Caco-2 (cell line): Measurements from ENCODE around the gene TMEM101. TPM values are rescaled to one million over a fixed set of nuclear protein-coding genes. Genes with fewer than 3 reads are reported as not detected.

Source experiments
- BruUV-seq: library from RNA; stranded (reverse); fragments of 400-500 nt; replicated peaks from 2 replicates; lab custom pipeline; 2021; lab: Mats Ljungman, UMichigan
- CTCF ChIA-PET: fragments of 300-600 bp; sonication (Branson Sonifier 250); formaldehyde crosslinking; loops from one replicate; lab custom pipeline; 2022; ENCODE audit warnings: antibody characterized with exemption; lab: Charles Lee
- POLR2A ChIA-PET: fragments of 300-600 bp; sonication (Branson Sonifier 250); formaldehyde crosslinking; loops from one replicate; lab custom pipeline; 2022; ENCODE audit warnings: antibody characterized with exemption; lab: Charles Lee
- DNase-seq, 2 experiments: peaks; one replicate each; pipeline versions ENCODE4 v3.0.0 to v3.0.0-alpha.2; 2020 to 2022
- H3K27me3 ChIP-seq: replicated peaks from 2 replicates; pipeline ENCODE4 v1.6.0; 2011; ENCODE audit warnings: low read length; ENCODE audit not compliant: control insufficient read depth, insufficient read depth
- H3K36me3 ChIP-seq: 2 replicates; pipeline ENCODE4 v1.5.1; 2011; ENCODE audit warnings: low read length; ENCODE audit not compliant: control insufficient read depth, insufficient read depth
- H3K4me1 ChIP-seq: fragments of 250-450 bp; sonication (Bioruptor Pico); 2 replicates; pipeline ENCODE4 v1.5.1; 2020; ENCODE audit warnings: mild to moderate bottlenecking
- H3K4me3 ChIP-seq: 2 replicates; pipeline ENCODE4 v1.5.1; 2011; ENCODE audit warnings: low read depth, mild to moderate bottlenecking, control low read depth, low read length
- H3K9me3 ChIP-seq: fragments of 250-450 bp; sonication (Bioruptor Pico); 2 replicates; pipeline ENCODE4 v1.5.1; 2020; ENCODE audit warnings: mild to moderate bottlenecking, moderate library complexity
- H3K27ac Mint-ChIP-seq: one replicate; pipeline ENCODE4 v1.8.0; 2022; ENCODE audit warnings: mixed read lengths; ENCODE audit not compliant: unreplicated experiment
- H3K27me3 Mint-ChIP-seq: one replicate; pipeline ENCODE4 v1.8.0; 2022; ENCODE audit warnings: mixed read lengths; ENCODE audit not compliant: insufficient read depth, unreplicated experiment
- H3K36me3 Mint-ChIP-seq: one replicate; pipeline ENCODE4 v1.8.0; 2022; ENCODE audit warnings: mild to moderate bottlenecking, mixed read lengths; ENCODE audit not compliant: insufficient read depth, unreplicated experiment
- H3K4me1 Mint-ChIP-seq: one replicate; pipeline ENCODE4 v1.8.0; 2022; ENCODE audit warnings: low read depth, mixed read lengths; ENCODE audit not compliant: unreplicated experiment
- H3K4me3 Mint-ChIP-seq: one replicate; pipeline ENCODE4 v1.8.0; 2022; ENCODE audit warnings: mild to moderate bottlenecking, moderate library complexity, mixed read lengths; ENCODE audit not compliant: unreplicated experiment
- H3K9me3 Mint-ChIP-seq: one replicate; pipeline ENCODE4 v1.8.0; 2022; ENCODE audit warnings: mixed read lengths; ENCODE audit not compliant: unreplicated experiment
- intact Hi-C: fragments of 100-400 bp; cut with micrococcal nuclease; formaldehyde crosslinking; loops from one replicate; pipeline ENCODE4 v1.10.0; 2022; ENCODE audit not compliant: unreplicated experiment
- total RNA-seq: library from RNA; stranded (reverse); gene quantifications from 2 replicates; pipeline ENCODE4 v1.2.3, GENCODE V29; 2022
- TF ChIP-seq, protein P1 (sequence below), 2 experiments: fragments of 200-600 bp in 1 of 2; IDR thresholded peaks; 1 replicate in 1 of 2; 2 replicates in 1 of 2; pipeline versions ENCODE4 v1.5.1 to v1.8.0; 2011 to 2022; ENCODE audit warnings: antibody characterized with exemption in 1 of 2, control low read depth in 1 of 2, inconsistent platforms in 1 of 2, low read depth in 1 of 2, low read length in 1 of 2, mild to moderate bottlenecking in 1 of 2, moderate library complexity in 1 of 2; ENCODE audit not compliant: insufficient read depth in 1 of 2, severe bottlenecking in 1 of 2, unreplicated experiment in 1 of 2

Gene TMEM101
- total RNA-seq, 1 experiment from 2014 or later: 41.7 TPM

DNA sequence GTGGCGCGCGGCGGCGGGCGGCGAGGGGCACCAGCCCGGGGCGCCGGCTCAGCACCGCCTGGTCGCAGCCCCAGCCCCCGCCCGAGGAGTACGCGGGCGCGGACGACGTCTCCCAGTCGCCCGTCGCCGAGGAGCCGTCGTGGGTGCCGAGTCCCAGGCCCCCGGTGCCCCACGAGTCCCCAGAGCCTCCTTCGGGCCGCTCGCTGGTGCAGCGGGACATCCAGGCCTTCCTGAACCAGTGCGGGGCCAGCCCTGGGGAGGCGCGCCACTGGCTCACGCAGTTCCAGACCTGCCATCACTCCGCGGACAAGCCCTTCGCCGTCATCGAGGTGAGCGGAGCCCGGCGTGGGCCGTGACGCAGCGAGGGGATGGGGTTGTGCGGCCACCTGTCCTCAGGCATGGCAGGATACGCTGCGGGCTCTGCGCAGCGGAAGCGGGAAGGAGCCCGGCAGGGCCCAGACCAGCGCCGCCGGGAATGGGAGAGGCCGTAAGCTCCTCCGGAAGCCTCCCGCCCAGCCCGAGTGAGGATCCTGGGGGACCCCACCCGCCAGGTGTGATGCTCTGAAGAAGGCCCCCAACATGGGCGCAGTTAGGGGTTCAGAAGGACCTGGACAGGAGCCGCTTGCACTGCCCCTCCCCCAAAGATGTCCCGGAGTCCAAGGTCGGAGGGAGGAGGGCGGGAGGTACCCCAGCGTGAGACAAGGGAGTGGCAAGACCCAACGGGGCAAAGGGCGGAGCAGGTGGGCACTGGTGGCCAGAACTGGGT lies 9.8 kb downstream of the TMEM101 start:
- Histone ChIP-seq H3K4me1 (peaks cover 25% of the 10 kb centered on the region), H3K9me3 (no peaks in the 10 kb centered on the region), H3K36me3 (no peaks in the 10 kb centered on the region), H3K4me3 (peak overlapping the region; percentile 50), H3K27me3 (peaks cover 3% of the 10 kb centered on the region)
- no TSS peak for BruUV-seq
- DNase-seq: peak in 1 of 2 experiments; percentile 40
- H3K4me3 Mint-ChIP-seq: peak overlapping the region; percentile 69
- CTCF ChIA-PET: interaction anchor here (1.2 to 2.5 kb wide), 2 partner anchors 36 to 61 kb away, joined by 5 to 9 read pairs; no protein-coding TSS in a partner anchor
- H3K36me3 Mint-ChIP-seq: peaks cover 24% of the 10 kb centered on the region
- POLR2A ChIA-PET: no interaction called here
- no peak overlapping the region for H3K27ac Mint-ChIP-seq
- H3K4me1 Mint-ChIP-seq: no peaks in the 10 kb centered on the region
- TF ChIP-seq, protein P1, sequence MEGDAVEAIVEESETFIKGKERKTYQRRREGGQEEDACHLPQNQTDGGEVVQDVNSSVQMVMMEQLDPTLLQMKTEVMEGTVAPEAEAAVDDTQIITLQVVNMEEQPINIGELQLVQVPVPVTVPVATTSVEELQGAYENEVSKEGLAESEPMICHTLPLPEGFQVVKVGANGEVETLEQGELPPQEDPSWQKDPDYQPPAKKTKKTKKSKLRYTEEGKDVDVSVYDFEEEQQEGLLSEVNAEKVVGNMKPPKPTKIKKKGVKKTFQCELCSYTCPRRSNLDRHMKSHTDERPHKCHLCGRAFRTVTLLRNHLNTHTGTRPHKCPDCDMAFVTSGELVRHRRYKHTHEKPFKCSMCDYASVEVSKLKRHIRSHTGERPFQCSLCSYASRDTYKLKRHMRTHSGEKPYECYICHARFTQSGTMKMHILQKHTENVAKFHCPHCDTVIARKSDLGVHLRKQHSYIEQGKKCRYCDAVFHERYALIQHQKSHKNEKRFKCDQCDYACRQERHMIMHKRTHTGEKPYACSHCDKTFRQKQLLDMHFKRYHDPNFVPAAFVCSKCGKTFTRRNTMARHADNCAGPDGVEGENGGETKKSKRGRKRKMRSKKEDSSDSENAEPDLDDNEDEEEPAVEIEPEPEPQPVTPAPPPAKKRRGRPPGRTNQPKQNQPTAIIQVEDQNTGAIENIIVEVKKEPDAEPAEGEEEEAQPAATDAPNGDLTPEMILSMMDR (IDR thresholded peaks at IDR 0.05; ENCODE audit: insufficient read depth in 1 of 2, low read depth in 1 of 2, low read length in 1 of 2, severe bottlenecking in 1 of 2, unreplicated experiment in 1 of 2): no peak
- intact Hi-C loops: no loop called here
- peaks cover 4% of the 10 kb centered on the region for H3K27me3 Mint-ChIP-seq
- H3K9me3 Mint-ChIP-seq: no peaks in the 10 kb centered on the region

DNA sequence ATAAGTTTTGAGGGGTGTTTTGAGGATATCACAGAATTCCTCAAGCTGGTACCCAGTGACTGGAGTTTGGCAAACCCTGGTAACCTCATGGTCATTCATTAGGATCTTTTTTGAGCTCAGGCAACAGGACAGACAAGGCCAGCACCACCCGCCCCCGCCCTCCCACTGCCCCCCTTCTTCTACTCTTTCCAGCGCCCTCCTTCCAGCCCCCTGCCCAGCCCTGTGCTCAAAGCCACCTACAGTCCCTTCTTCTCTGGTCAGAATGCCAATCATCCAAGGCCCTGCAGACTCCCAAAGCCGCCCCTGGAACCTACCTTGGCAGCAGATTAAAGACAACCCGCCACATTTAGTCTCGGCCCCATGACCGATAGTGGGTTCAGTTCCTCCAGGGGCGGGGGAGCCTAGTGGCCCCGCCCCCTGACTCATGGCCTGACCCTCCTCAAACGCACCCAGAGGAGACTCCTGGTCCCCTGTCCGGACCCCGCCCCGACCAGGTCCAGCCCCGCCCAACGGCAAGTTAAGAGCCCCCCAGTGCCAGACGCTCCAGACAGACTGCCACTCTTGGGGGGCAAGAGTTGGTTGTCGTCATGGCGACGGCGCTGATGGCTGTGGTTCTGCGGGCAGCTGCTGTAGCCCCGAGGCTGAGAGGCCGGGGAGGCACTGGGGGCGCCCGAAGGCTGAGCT lies 10.5 kb downstream of the TMEM101 start, which contains the start of gene NAGS:
Gene NAGS, plus strand, starts transcription at position 546 of the 684 bp plus-strand sequence. Its CDS starts 42 bp downstream, at position 588.
- Mint-ChIP-seq H3K36me3 (peaks cover 24% of the 10 kb centered on the region), H3K27ac (no peak within 1 kb of the TSS), H3K9me3 (no peaks in the 10 kb centered on the region), H3K4me3 (peak within 1 kb of the TSS; percentile 69), H3K27me3 (peaks cover 4% of the 10 kb centered on the region), H3K4me1 (no peaks in the 10 kb centered on the region)
- BruUV-seq: no TSS peak
- TF ChIP-seq, protein P1 (IDR thresholded peaks at IDR 0.05; ENCODE audit: insufficient read depth in 1 of 2, low read depth in 1 of 2, low read length in 1 of 2, severe bottlenecking in 1 of 2, unreplicated experiment in 1 of 2): no peak
- Histone ChIP-seq H3K9me3 (no peaks in the 10 kb centered on the region), H3K27me3 (peaks cover 3% of the 10 kb centered on the region), H3K4me1 (peaks cover 25% of the 10 kb centered on the region), H3K4me3 (peak within 1 kb of the TSS; percentile 50), H3K36me3 (no peaks in the 10 kb centered on the region)
- intact Hi-C loops: no loop called here
- DNase-seq: peak in 1 of 2 experiments; percentile 27
- ChIA-PET CTCF (interaction anchor here (0.5 to 2.5 kb wide), 3 partner anchors 48 to 363 kb away, joined by 3 to 9 read pairs (median 5); no protein-coding TSS in a partner anchor), POLR2A (interaction anchor here (0.6 kb wide), 1 partner anchor 217 kb away, joined by 3 read pairs; no protein-coding TSS in a partner anchor)
